ENCODE data around the gene BMERB1. TPM values are rescaled to one million over a fixed set of nuclear protein-coding genes. Genes with fewer than 3 reads are reported as not detected.

Gene BMERB1
- total and polyA plus RNA-seq, 9 of the 15 experiments (the other 6 are each of a cell fraction or from before 2014, with no cell fraction given): 0.29 to 2.9 (median 0.94) TPM

DNA sequence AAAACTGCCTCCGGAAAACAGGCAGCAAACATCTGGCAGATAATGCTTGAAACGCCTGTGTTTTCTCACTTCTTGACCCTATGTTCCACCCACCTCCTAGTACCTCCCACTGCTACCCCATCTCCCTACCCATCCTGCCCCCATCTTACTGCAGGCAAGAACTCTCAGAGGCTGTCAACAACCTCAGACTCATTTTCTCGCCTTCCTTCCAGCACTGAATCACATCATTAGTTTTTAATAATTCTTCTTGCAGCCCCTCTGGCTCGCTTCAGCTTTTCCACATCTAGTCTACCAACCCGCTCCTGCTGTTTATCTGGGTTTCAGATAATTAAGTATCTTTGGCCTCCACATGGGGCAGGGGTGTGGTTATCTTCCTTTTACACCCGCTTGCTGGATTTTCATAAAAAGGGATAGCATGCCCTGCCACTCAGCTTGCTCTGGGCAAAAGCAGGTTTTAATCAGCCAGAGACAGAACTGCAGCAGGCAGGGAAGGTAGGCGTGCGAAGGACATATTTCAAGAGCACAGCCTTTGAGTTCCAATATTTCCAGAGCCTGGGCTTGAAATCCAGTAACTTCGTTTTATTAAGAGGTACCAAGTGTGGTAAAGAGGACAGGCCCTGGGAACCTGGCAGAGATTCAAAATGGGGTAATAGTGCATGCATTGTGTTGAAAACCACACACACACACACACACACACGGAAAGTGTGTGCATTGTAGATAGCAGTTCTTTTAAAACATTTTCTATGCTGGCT is 87.5 kb downstream of the BMERB1 start (continued):
- TF ChIP-seq, protein P1, sequence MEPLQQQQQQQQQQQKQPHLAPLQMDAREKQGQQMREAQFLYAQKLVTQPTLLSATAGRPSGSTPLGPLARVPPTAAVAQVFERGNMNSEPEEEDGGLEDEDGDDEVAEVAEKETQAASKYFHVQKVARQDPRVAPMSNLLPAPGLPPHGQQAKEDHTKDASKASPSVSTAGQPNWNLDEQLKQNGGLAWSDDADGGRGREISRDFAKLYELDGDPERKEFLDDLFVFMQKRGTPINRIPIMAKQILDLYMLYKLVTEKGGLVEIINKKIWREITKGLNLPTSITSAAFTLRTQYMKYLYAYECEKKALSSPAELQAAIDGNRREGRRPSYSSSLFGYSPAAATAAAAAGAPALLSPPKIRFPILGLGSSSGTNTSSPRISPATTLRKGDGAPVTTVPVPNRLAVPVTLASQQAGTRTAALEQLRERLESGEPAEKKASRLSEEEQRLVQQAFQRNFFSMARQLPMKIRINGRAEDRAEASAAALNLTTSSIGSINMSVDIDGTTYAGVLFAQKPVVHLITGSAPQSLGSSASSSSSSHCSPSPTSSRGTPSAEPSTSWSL (CRISPR knock-in tag; IDR thresholded peaks at IDR 0.05; ENCODE audit: borderline replicate concordance): no peak
- TF ChIP-seq FUS (optimal IDR thresholded peaks at IDR 0.05; ENCODE audit: low read depth, low read length): no peak
- no peak for TF ChIP-seq ZNF239 (CRISPR knock-in tag; IDR thresholded peaks at IDR 0.05)
- no peak for TF ChIP-seq ZNF512 (tag; IDR thresholded peaks at IDR 0.05)
- TF ChIP-seq BCL6 (CRISPR knock-in tag; IDR thresholded peaks at IDR 0.05): no peak
- TF ChIP-seq, protein P2, sequence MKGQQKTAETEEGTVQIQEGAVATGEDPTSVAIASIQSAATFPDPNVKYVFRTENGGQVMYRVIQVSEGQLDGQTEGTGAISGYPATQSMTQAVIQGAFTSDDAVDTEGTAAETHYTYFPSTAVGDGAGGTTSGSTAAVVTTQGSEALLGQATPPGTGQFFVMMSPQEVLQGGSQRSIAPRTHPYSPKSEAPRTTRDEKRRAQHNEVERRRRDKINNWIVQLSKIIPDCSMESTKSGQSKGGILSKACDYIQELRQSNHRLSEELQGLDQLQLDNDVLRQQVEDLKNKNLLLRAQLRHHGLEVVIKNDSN (CRISPR knock-in tag; IDR thresholded peaks at IDR 0.05): no peak
- TF ChIP-seq ZNF644 (tag; IDR thresholded peaks at IDR 0.05; ENCODE audit: low read depth): peak; percentile 55; the same call in 1 of the 2 replicates
- TF ChIP-seq, protein P3, sequence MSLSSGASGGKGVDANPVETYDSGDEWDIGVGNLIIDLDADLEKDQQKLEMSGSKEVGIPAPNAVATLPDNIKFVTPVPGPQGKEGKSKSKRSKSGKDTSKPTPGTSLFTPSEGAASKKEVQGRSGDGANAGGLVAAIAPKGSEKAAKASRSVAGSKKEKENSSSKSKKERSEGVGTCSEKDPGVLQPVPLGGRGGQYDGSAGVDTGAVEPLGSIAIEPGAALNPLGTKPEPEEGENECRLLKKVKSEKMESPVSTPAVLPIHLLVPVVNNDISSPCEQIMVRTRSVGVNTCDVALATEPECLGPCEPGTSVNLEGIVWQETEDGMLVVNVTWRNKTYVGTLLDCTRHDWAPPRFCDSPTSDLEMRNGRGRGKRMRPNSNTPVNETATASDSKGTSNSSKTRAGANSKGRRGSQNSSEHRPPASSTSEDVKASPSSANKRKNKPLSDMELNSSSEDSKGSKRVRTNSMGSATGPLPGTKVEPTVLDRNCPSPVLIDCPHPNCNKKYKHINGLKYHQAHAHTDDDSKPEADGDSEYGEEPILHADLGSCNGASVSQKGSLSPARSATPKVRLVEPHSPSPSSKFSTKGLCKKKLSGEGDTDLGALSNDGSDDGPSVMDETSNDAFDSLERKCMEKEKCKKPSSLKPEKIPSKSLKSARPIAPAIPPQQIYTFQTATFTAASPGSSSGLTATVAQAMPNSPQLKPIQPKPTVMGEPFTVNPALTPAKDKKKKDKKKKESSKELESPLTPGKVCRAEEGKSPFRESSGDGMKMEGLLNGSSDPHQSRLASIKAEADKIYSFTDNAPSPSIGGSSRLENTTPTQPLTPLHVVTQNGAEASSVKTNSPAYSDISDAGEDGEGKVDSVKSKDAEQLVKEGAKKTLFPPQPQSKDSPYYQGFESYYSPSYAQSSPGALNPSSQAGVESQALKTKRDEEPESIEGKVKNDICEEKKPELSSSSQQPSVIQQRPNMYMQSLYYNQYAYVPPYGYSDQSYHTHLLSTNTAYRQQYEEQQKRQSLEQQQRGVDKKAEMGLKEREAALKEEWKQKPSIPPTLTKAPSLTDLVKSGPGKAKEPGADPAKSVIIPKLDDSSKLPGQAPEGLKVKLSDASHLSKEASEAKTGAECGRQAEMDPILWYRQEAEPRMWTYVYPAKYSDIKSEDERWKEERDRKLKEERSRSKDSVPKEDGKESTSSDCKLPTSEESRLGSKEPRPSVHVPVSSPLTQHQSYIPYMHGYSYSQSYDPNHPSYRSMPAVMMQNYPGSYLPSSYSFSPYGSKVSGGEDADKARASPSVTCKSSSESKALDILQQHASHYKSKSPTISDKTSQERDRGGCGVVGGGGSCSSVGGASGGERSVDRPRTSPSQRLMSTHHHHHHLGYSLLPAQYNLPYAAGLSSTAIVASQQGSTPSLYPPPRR (CRISPR knock-in tag; IDR thresholded peaks at IDR 0.05; ENCODE audit: borderline replicate concordance): no peak
- no peak for TF ChIP-seq E2F3 (CRISPR knock-in tag; IDR thresholded peaks at IDR 0.05)
- no peak for TF ChIP-seq ZNF551 (CRISPR knock-in tag; IDR thresholded peaks at IDR 0.05)
- TF ChIP-seq KDM1A (IDR thresholded peaks at IDR 0.05): peak; percentile 86 to 89
- TF ChIP-seq RBFOX2 (IDR thresholded peaks at IDR 0.05; ENCODE audit: low read depth, low read length): no peak
- peak; percentile 95 for TF ChIP-seq STAT5A (IDR thresholded peaks at IDR 0.05; ENCODE audit: borderline replicate concordance, low read length)
- no peak for TF ChIP-seq PURB (CRISPR knock-in tag; IDR thresholded peaks at IDR 0.05; ENCODE audit: low read depth)
- no peak for TF ChIP-seq ZFPM2 (CRISPR knock-in tag; IDR thresholded peaks at IDR 0.05)
- TF ChIP-seq TCF7L2 (IDR thresholded peaks at IDR 0.05; ENCODE audit: low read depth, low read length): no peak
- TF ChIP-seq XRCC4 (IDR thresholded peaks at IDR 0.05; ENCODE audit: extremely low read depth, insufficient read depth, insufficient read length): no peak

Data from K562 (cell line).